ENCODE measurements around the gene ZSWIM3.
"Not testable (repeated sequence)": the region's sequence is repeated elsewhere in the genome, so short reads cannot be mapped to it uniquely, and the experiment has no call there.

The ZSWIM3 gene

GRCh38 chr20:45823949-45824835, 33.2 kb upstream of the ZSWIM3 start:
- peak; percentile 38 to 44 for DNase-seq (ENCODE audit: low spot score in 2 of 2)
- Mint-ChIP-seq H3K4me1 (peaks cover 20% of the 10 kb centered on the region), H3K9me3 (no peaks in the 10 kb centered on the region), H3K27me3 (peaks cover 3% of the 10 kb centered on the region), H3K36me3 (no peaks in the 10 kb centered on the region), H3K27ac (peak overlapping the region; percentile 78), H3K4me3 (peak overlapping the region; percentile 87)
- peak; percentile 83 for ATAC-seq (ENCODE audit: low read depth)

- H3K27ac Mint-ChIP-seq: no peak overlapping the region
- peaks cover 18% of the 10 kb centered on the region for H3K4me1 Mint-ChIP-seq
- ATAC-seq (ENCODE audit: low read depth) (no peak), DNase-seq (ENCODE audit: low spot score in 2 of 2) (no peak)
- peaks cover 3% of the 10 kb centered on the region for H3K27me3 Mint-ChIP-seq
- no peak overlapping the region for H3K4me3 Mint-ChIP-seq
- no peaks in the 10 kb centered on the region for H3K36me3 Mint-ChIP-seq
- no peaks in the 10 kb centered on the region for H3K9me3 Mint-ChIP-seq
Observed at GRCh38 chr20:45826381-45827019, 30.9 kb upstream of the ZSWIM3 start.

GRCh38 chr20:45827030-45827652, 30.3 kb upstream of the ZSWIM3 start, which contains the start of gene TNNC2:
Gene TNNC2 (minus strand): TSS chr20:45827312. CDS start chr20:45827248, 64 bp downstream.
- ATAC-seq (ENCODE audit: low read depth) (no peak), DNase-seq (ENCODE audit: low spot score in 2 of 2) (no peak)
- Mint-ChIP-seq H3K4me1 (peaks cover 18% of the 10 kb centered on the region), H3K27ac (no peak within 1 kb of the TSS), H3K4me3 (no peak within 1 kb of the TSS), H3K36me3 (no peaks in the 10 kb centered on the region), H3K27me3 (peaks cover 3% of the 10 kb centered on the region), H3K9me3 (no peaks in the 10 kb centered on the region)

- no peaks in the 10 kb centered on the region for H3K36me3 Mint-ChIP-seq
- H3K9me3 Mint-ChIP-seq: no peaks in the 10 kb centered on the region
- ATAC-seq (ENCODE audit: low read depth): no peak
- H3K27ac Mint-ChIP-seq: no peak overlapping the region
- H3K4me3 Mint-ChIP-seq: no peak overlapping the region
- peaks cover 16% of the 10 kb centered on the region for H3K4me1 Mint-ChIP-seq
- no peak for DNase-seq (ENCODE audit: low spot score in 2 of 2)
- H3K27me3 Mint-ChIP-seq: peaks cover 3% of the 10 kb centered on the region
Observed at GRCh38 chr20:45827712-45828111, 29.7 kb upstream of the ZSWIM3 start.

GRCh38 chr20:45828589-45828988, 28.8 kb upstream of the ZSWIM3 start:
- ATAC-seq (ENCODE audit: low read depth) (no peak), DNase-seq (ENCODE audit: low spot score in 2 of 2) (no peak)
- no peaks in the 10 kb centered on the region for H3K9me3 Mint-ChIP-seq
- H3K4me1 Mint-ChIP-seq: peaks cover 19% of the 10 kb centered on the region
- peaks cover 3% of the 10 kb centered on the region for H3K27me3 Mint-ChIP-seq
- H3K4me3 Mint-ChIP-seq: no peak overlapping the region
- no peak overlapping the region for H3K27ac Mint-ChIP-seq
- H3K36me3 Mint-ChIP-seq: no peaks in the 10 kb centered on the region

- not testable (repeated sequence) for DNase-seq (ENCODE audit: low spot score in 2 of 2); H3K36me3 Mint-ChIP-seq; ATAC-seq (ENCODE audit: low read depth); H3K4me1 Mint-ChIP-seq; H3K9me3 Mint-ChIP-seq; H3K27ac Mint-ChIP-seq; H3K4me3 Mint-ChIP-seq; H3K27me3 Mint-ChIP-seq
Observed at GRCh38 chr20:45829673-45830106, 27.7 kb upstream of the ZSWIM3 start.

GRCh38 chr20:45832619-45833018, 24.8 kb upstream of the ZSWIM3 start:
- H3K27ac Mint-ChIP-seq: no peak overlapping the region
- no peaks in the 10 kb centered on the region for H3K36me3 Mint-ChIP-seq
- no peaks in the 10 kb centered on the region for H3K27me3 Mint-ChIP-seq
- ATAC-seq (ENCODE audit: low read depth) (no peak), DNase-seq (ENCODE audit: low spot score in 2 of 2) (no peak)
- peaks cover 7% of the 10 kb centered on the region for H3K4me1 Mint-ChIP-seq
- peak overlapping the region; percentile 92 for H3K4me3 Mint-ChIP-seq
- no peaks in the 10 kb centered on the region for H3K9me3 Mint-ChIP-seq

GRCh38 chr20:45833030-45833882, 24.2 kb upstream of the ZSWIM3 start, which contains the start of gene SNX21:
Gene SNX21 (plus strand): TSS chr20:45833799. CDS start chr20:45833920, 121 bp downstream.
- ATAC-seq (ENCODE audit: low read depth) (peak; percentile 74), DNase-seq (ENCODE audit: low spot score in 2 of 2) (peak in 1 of 2 donors; percentile 21)
- peak within 1 kb of the TSS; percentile 92 for H3K4me3 Mint-ChIP-seq
- H3K36me3 Mint-ChIP-seq: no peaks in the 10 kb centered on the region
- peaks cover 7% of the 10 kb centered on the region for H3K4me1 Mint-ChIP-seq
- H3K27me3 Mint-ChIP-seq: no peaks in the 10 kb centered on the region
- H3K27ac Mint-ChIP-seq: no peak within 1 kb of the TSS
- no peaks in the 10 kb centered on the region for H3K9me3 Mint-ChIP-seq

- peak; percentile 75 for ATAC-seq (ENCODE audit: low read depth)
- Mint-ChIP-seq H3K4me1 (peaks cover 7% of the 10 kb centered on the region), H3K27me3 (no peaks in the 10 kb centered on the region), H3K9me3 (no peaks in the 10 kb centered on the region), H3K27ac (no peak overlapping the region), H3K4me3 (peak overlapping the region; percentile 92), H3K36me3 (no peaks in the 10 kb centered on the region)
- peak; percentile 16 to 44 for DNase-seq (ENCODE audit: low spot score in 2 of 2)
Observed at GRCh38 chr20:45833883-45834796, 23.3 kb upstream of the ZSWIM3 start.

GRCh38 chr20:45834797-45835161, 22.6 kb upstream of the ZSWIM3 start:
- H3K27ac Mint-ChIP-seq: no peak overlapping the region
- no peaks in the 10 kb centered on the region for H3K27me3 Mint-ChIP-seq
- H3K36me3 Mint-ChIP-seq: no peaks in the 10 kb centered on the region
- H3K9me3 Mint-ChIP-seq: no peaks in the 10 kb centered on the region
- DNase-seq (ENCODE audit: low spot score in 2 of 2) (no peak), ATAC-seq (ENCODE audit: low read depth) (no peak)
- peaks cover 7% of the 10 kb centered on the region for H3K4me1 Mint-ChIP-seq
- peak overlapping the region; percentile 92 for H3K4me3 Mint-ChIP-seq

- Mint-ChIP-seq H3K27ac (no peak overlapping the region), H3K4me3 (peak overlapping the region; percentile 92), H3K4me1 (peaks cover 7% of the 10 kb centered on the region), H3K9me3 (no peaks in the 10 kb centered on the region), H3K36me3 (no peaks in the 10 kb centered on the region), H3K27me3 (no peaks in the 10 kb centered on the region)
- DNase-seq (ENCODE audit: low spot score in 2 of 2): no peak
- no peak for ATAC-seq (ENCODE audit: low read depth)
Observed at GRCh38 chr20:45835329-45835765, 22.1 kb upstream of the ZSWIM3 start.

- Mint-ChIP-seq H3K36me3 (no peaks in the 10 kb centered on the region), H3K4me3 (no peak overlapping the region), H3K9me3 (no peaks in the 10 kb centered on the region), H3K27ac (no peak overlapping the region), H3K4me1 (peaks cover 7% of the 10 kb centered on the region), H3K27me3 (no peaks in the 10 kb centered on the region)
- ATAC-seq (ENCODE audit: low read depth) (no peak), DNase-seq (ENCODE audit: low spot score in 2 of 2) (no peak)
Observed at GRCh38 chr20:45835825-45836224, 21.6 kb upstream of the ZSWIM3 start.

Data from memory B cell (primary cell).